Neural progenitor cell (in vitro differentiated cells): ENCODE results near the gene GRIN2A.

ENCODE experiments used
- EZH2phosphoT487 ChIP-seq: fragments of 200-600 bp; sonication (generic); IDR thresholded peaks from 2 replicates; pipeline ENCODE4 v1.6.1; 2017; ENCODE audit warnings: antibody characterized with exemption
- TF ChIP-seq, protein P1 (sequence below): fragments of 200-600 bp; sonication (generic); IDR thresholded peaks from 2 replicates; pipeline ENCODE4 v1.5.1; 2017; ENCODE audit warnings: antibody characterized with exemption, mild to moderate bottlenecking

DNA sequence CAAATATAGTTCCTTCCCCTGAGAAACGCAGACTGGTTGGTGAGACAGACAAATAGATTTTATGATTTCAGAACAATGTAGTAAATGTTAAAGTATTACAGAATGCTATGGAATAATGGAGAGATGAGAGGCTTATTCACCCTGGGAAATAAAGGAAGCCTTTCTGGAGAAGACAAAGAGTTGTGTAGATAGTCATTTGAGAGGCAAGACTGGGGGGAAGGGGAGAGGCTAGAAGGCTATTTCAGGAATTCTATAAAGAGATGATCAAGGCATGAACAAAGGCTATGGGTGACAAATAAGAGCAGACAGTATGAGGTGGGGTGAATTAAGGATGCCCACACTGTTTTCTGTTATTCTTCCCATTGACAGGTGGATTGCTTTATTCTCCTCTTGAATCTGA lies 211.4 kb downstream of the GRIN2A start:
- TF ChIP-seq, protein P1, sequence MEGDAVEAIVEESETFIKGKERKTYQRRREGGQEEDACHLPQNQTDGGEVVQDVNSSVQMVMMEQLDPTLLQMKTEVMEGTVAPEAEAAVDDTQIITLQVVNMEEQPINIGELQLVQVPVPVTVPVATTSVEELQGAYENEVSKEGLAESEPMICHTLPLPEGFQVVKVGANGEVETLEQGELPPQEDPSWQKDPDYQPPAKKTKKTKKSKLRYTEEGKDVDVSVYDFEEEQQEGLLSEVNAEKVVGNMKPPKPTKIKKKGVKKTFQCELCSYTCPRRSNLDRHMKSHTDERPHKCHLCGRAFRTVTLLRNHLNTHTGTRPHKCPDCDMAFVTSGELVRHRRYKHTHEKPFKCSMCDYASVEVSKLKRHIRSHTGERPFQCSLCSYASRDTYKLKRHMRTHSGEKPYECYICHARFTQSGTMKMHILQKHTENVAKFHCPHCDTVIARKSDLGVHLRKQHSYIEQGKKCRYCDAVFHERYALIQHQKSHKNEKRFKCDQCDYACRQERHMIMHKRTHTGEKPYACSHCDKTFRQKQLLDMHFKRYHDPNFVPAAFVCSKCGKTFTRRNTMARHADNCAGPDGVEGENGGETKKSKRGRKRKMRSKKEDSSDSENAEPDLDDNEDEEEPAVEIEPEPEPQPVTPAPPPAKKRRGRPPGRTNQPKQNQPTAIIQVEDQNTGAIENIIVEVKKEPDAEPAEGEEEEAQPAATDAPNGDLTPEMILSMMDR = no peak
- TF ChIP-seq EZH2phosphoT487 = no peak
